ENCODE data around the gene PUDP. TPM values are rescaled to one million over a fixed set of nuclear protein-coding genes. Genes with fewer than 3 reads are reported as not detected.
"Not testable (repeated sequence)": the region's sequence is repeated elsewhere in the genome, so short reads cannot be mapped to it uniquely, and the experiment has no call there.

Gene PUDP
- polyA plus RNA-seq, 4 donors, result 18.4 to 25.8 (median 21.4) TPM

- DNase-seq (ENCODE audit: low read depth in 4 of 4, low spot score in 2 of 4), result no peak
Measured at GRCh38 chrX:7052541-7052940, 95.4 kb downstream of the PUDP start.

GRCh38 chrX:7050271-7050670, 97.7 kb downstream of the PUDP start:
- DNase-seq (ENCODE audit: low read depth in 4 of 4, low spot score in 2 of 4), result no peak

- DNase-seq (ENCODE audit: low read depth in 4 of 4, low spot score in 2 of 4), result no peak
Measured at GRCh38 chrX:7047951-7048350, 100.0 kb downstream of the PUDP start.

GRCh38 chrX:7045238-7045955, 102.6 kb downstream of the PUDP start:
- DNase-seq (ENCODE audit: low read depth in 4 of 4, low spot score in 2 of 4), result no peak

GRCh38 chrX:7043796-7044433, 104.0 kb downstream of the PUDP start:
- not testable (repeated sequence) for DNase-seq (ENCODE audit: low read depth in 4 of 4, low spot score in 2 of 4)

- no peak for DNase-seq (ENCODE audit: low read depth in 4 of 4, low spot score in 2 of 4)
Measured at GRCh38 chrX:7028246-7028645, 119.7 kb downstream of the PUDP start.

GRCh38 chrX:7027071-7027470, 120.9 kb downstream of the PUDP start:
- DNase-seq (ENCODE audit: low read depth in 4 of 4, low spot score in 2 of 4), result no peak

- not testable (repeated sequence) for DNase-seq (ENCODE audit: low read depth in 4 of 4, low spot score in 2 of 4)
Measured at GRCh38 chrX:7026365-7026764, 121.6 kb downstream of the PUDP start.

GRCh38 chrX:7025471-7025870, 122.5 kb downstream of the PUDP start:
- DNase-seq (ENCODE audit: low read depth in 4 of 4, low spot score in 2 of 4), result no peak

GRCh38 chrX:7024850-7025249, 123.1 kb downstream of the PUDP start:
- DNase-seq (ENCODE audit: low read depth in 4 of 4, low spot score in 2 of 4), result no peak

GRCh38 chrX:7022996-7023395, 125.0 kb downstream of the PUDP start:
- DNase-seq (ENCODE audit: low read depth in 4 of 4, low spot score in 2 of 4), result not testable (repeated sequence)

GRCh38 chrX:7021991-7022390, 126.0 kb downstream of the PUDP start:
- DNase-seq (ENCODE audit: low read depth in 4 of 4, low spot score in 2 of 4), result no peak

GRCh38 chrX:7019555-7019954, 128.4 kb downstream of the PUDP start:
- no peak for DNase-seq (ENCODE audit: low read depth in 4 of 4, low spot score in 2 of 4)

GRCh38 chrX:7012262-7012834, 135.6 kb downstream of the PUDP start:
- DNase-seq (ENCODE audit: low read depth in 4 of 4, low spot score in 2 of 4), result not testable (repeated sequence)

GRCh38 chrX:7010897-7011296, 137.1 kb downstream of the PUDP start:
- DNase-seq (ENCODE audit: low read depth in 4 of 4, low spot score in 2 of 4), result not testable (repeated sequence)

- not testable (repeated sequence) for DNase-seq (ENCODE audit: low read depth in 4 of 4, low spot score in 2 of 4)
Measured at GRCh38 chrX:7007328-7007727, 140.6 kb downstream of the PUDP start.

Other genes with a start within 250 kb of the PUDP start
- gene STS, start 441 bp downstream of the PUDP start, polyA plus RNA-seq (ENCODE audit: insufficient read length in 4 of 4), result 1 to 10 TPM; 4.7 to 5.6 (median 5.5) TPM

Measured in left renal cortex interstitium (tissue), 4 donors.